TTC549 (cell line): ENCODE measurements around the gene ADAM30.

ENCODE experiments used
- FAIRE-seq: peaks from 2 replicates; lab custom pipeline; 2012; peaks lifted over from hg19 to GRCh38; lab: Jason Lieb, UNC

ADAM30 gene

GRCh38 chr1:119896303-119896702, at the start of gene ADAM30:
Gene ADAM30 (minus strand): TSS chr1:119896515. CDS start chr1:119896336, 179 bp downstream.
- no peak for FAIRE-seq

DNA sequence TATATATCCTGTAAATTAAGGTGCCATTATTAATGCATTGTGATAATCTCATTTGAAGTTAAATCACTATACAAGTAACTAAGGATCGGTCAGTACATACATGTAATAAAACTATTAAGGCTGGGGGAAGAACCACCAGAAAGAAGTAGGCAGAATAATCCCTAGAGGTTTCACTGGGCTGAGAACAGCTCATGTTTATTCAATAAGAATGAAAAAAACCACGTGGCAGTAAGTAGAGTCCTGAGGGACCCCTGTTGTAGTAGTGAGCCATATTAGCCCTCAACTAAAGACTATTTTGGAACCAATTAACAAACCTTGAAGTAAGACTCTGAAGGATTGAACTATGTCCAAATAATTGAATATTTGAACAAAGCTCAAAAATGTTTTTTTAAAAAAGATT, 46.9 kb upstream of the ADAM30 start:
- FAIRE-seq: no peak

DNA sequence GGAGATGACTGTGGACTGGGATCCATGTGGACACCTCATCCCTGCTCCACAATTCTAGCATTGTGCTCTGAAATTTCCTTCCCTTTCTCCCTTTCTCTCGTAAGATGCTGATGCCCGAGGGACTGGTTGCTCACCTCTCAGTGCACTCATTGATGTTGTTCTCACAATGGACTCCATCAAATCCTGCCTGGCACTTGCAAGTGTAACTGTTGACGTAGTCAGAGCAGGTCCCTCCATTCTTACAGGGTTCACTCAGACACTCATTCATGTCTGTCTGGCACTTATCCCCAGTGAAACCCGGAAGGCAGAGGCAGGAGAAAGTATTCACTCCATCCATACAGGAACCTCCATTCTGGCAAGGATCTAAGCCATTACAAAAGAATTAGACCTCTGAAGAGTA, 45.1 kb upstream of the ADAM30 start:
- FAIRE-seq: no peak

DNA sequence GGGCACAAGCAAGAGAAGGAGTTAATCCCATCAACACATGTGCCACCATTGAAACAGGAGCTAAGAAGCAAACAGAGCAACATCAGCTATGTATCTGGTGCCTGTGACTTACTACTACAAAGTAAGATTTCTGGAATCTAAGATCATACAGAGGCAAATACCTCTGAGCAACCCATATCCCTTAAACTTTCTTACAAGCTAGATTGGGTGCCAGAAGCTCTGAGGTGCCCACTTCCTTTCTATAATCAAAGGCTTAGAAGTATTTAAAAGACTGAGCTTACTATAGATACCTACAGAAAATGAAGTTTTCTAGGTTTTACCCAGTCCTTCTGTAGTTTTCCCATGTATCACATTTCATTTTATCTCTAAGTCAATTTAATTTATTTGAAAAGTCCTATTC, 44.4 kb upstream of the ADAM30 start:
- FAIRE-seq: no peak

DNA sequence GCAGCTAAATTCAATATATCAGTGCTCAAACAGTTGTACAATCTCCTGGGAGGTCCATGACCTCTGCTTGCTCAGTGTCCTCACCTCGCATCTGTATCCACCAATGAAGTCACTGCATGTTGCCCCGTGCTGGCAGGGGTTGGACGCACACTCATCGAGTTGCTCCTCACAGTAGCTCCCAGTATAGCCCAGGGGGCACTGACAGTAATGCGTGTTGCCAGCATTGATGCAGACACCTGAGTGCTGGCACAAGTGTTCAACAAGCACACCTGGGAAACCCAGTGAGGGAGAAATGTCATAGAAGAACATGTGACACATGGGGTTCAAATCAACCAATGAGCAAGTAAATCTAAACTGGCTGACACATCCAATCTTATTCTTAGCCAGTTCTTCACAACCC, 40.9 kb upstream of the ADAM30 start:
- no peak for FAIRE-seq

DNA sequence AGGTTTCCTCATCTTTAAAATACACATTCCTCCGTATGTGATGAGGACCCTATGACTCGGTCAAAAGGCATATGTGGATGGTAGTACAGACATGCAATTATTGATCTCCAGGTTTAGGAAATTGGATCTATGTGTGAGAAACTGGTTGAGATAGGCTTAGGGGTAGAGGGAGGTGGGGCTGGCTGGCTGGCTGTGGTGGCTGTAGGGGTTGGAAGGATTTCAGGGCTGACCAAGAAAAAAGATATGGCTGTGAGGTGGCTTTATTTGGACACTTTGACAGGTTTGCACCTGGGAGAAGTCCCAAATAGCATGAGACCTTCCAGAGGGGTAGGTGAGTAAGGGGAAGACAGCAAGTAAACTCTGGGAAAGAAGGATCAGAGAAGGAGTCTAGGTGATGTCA, 39.6 kb upstream of the ADAM30 start:
- no peak for FAIRE-seq

DNA sequence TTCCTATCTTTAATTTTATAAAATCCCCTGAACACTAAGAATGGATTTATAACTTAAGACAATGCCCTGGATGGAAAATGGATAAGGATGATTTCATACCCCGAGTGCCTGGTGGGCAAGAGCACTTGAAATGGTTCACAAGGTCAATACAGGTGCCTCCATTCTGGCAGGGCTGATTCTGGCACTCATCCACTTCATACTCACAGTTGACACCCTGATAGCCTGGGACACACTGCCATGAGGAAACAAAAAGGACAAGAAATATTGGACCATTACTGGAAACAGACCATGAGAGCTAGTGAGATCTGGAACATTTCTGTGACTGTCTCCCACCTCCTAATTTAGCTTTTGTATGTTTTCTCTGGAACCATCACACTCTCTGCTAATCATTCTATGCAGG, 39.1 kb upstream of the ADAM30 start:
- FAIRE-seq: no peak

DNA sequence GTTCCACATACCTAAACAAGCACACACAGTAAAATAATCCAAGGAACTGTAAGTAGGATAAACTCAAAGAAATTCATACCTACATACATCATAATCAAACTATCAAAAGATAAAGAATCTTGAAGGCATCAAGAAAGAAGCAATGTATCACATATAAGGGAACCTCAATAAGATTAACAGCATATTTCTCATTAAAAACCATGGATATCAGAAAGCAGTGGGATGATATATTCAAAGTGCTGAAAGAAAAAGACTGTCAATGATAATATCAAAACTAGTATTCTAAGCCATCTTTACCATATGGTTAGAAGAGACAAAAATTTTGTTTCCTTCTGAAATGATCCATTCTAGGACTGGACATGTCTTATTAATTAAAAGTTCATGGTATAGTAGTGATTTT, 37.1 kb upstream of the ADAM30 start:
- no peak for FAIRE-seq

DNA sequence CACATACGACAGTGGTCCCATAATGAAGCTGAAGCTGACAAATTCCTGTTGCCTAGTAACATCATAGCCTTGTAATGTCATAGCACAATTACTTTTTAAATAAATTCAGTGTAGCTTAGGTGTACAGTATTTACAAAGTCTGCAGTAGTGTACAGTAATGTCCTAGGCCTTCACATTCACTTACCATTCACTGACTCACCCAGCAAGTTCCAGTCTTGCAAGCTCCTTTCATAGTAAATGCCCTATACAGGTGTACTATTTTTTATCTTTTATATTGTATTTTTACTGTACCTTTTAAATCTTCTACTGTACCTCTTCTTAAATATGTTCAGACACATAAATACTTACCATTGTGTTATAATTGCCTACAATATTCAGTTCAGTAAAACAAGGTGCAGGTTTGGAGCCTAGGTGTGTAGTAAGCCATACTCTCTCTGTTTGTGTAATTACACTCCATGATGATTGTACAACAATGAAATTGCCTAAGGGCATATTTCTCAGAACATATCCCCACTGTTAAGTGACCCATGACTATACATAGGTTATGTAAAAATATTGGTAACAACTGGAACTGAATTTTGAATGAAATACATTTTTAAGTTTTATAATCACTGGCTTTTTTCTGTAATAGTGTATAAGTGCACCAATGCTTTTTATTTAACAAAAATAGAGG, 33.5 kb upstream of the ADAM30 start:
- FAIRE-seq: no peak

DNA sequence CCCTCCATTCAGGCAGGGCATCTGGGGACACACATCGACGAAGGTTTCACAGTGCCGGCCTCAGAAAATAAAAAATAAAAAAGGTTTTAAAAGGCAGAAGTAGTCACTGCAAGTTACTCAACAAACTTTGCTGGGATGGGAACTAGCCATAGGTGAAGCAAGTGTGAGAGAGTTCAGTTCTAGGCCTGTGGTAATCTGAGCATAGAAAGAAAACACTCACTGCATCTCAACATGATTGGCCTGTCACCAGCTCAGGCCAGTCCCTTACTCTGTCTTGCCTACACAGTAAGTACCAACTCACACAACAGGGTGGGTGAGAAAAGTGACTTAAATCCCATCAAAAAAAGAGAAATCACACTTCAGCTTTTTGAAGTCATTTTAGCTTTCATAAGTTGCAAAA, 30.2 kb upstream of the ADAM30 start:
- no peak for FAIRE-seq

DNA sequence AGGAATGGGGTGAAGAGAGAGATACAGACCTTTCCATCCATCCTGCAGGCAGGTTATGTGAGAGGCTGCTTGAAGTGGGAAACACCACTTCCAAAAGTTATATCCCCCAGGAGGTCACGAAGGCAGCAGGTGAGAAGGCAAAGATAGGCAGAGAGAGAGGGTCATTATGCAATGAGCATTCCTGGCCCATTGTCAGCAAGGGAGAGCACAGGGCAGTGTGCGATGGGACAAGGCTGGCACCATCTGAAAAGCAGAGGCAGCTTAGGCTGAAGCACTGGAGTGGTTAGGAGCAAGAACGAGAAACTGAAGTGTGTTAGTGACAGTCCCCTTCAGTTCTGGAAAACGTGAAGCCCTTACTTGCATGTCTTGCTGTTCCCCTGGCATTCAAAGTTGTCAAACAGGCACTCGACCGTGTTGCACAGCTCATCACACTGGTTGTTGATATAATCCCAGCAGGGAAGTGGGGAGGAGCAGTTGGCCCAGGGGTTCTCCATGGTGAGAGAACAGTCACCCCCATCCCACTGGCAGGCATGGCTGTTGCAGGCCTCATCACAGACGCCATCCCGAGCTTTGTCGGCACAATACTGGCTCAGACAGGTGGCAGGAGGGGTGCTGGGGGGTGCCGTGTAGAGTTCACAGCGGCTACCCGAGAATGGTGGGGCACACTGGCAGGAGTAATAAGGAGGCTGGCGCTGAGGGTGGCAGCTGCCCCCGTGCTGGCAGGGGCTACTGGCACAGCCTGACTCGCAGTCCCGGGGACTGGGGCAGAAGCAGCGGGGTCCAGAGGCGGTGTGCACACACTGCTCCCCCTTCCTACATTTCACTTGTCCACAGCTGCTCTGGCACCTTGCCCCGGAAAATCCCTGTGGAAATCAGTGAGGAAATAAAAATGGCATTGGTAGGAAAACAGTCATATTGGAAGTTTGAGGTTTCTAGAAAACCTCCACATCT, 28.9 kb upstream of the ADAM30 start:
- no peak for FAIRE-seq

DNA sequence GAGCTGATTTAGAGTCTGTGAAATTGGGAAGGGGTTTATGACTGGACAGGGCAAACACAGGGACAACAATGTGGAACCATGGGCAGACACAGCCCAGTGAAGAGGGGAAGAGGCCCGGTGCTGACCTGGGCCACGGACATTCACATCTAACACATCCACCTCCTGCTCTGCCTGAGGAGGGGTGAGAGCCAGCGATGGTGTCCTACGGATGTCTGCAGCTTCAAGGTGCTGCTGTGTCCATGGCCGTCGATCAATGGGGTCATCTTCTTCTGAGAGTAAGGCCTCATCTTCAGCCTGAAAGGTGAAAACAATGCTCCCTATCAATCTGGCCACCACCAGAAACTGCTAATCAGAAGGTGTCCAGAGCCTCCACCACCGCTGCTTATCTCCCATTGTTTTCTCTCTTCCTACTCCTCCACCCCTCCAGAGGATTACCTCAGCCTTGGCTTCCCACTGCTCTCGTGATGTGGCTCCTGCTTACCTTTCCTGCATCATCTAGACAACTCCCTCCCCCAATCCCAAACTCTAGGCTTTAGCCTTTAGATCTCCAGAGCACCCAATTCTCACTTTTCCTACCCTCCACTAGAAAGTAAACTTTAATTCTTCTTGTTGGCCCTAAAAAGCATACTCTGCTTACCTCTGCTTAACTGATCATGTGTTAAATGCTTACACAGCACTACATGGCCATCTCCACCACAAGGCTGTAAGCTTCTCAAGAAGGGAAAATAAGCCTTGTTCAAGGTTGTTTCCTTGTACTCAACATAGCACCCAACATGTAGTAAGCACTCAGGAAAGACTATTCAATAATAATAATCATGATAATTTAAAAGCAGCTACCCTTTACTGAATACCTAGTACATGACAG, 24.0 kb upstream of the ADAM30 start:
- FAIRE-seq: no peak

DNA sequence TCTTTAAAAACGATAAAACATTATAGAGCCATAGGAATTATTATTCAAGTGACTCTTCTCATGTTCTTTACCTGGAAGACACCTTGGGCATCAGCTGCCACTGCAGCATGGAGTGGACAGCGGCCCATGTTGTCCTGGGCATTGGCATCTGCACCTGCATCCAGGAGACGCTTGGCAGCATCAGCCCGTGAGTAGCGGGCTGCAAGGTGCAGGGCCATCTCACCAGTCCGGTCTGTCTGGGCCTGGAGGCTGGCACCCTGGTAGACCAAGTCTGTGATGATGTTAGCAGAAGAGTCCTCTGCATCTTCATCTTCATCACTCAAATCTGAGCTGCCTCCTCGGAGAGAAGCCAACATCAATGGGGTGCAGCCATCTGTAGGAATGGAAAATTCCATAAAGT, 22.9 kb upstream of the ADAM30 start:
- no peak for FAIRE-seq

GRCh38 chr1:119918301-119918700, 22.0 kb upstream of the ADAM30 start:
- FAIRE-seq: no peak

- no peak for FAIRE-seq
Observed at GRCh38 chr1:119917304-119918055, 21.2 kb upstream of the ADAM30 start.

- FAIRE-seq: no peak
Observed at GRCh38 chr1:119915517-119915916, 19.2 kb upstream of the ADAM30 start.

GRCh38 chr1:119914071-119914470, 17.8 kb upstream of the ADAM30 start:
- FAIRE-seq: no peak

- no peak for FAIRE-seq
Observed at GRCh38 chr1:119912963-119913362, 16.6 kb upstream of the ADAM30 start.

GRCh38 chr1:119911775-119912174, 15.5 kb upstream of the ADAM30 start:
- no peak for FAIRE-seq

- FAIRE-seq: no peak
Observed at GRCh38 chr1:119910618-119911017, 14.3 kb upstream of the ADAM30 start.

DNA sequence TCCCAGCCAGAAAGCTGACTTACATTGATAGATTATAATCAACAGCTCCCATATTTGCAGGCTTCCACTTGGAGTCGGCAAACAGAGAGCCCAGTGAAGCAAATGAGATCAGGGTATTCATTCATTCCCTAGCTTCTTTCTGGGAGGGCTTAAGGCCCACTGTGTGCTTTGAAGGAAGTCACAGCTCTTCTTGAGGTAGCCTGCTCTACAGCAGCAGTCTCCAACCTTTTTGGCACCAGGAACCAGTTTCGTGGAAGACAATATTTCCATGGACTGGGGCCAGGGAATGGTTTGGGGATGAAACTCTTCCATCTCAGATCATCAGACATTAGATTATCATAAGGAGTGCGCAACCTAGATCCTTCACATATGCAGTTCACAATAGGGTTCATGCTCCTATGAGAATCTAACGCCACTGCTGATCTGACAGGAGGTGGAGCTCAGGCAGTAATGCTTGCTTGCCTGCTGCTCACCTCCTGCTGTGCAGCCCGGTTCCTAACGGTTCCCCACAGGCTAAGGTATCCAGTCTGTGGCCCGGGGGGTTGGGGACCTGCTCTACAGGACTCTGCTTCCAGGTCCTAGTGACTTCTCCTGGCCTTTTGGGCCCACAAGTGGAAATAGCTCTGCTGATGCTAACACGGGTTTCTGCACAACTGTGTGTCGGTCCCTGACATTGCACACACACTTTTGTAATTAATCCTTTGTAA, 13.7 kb upstream of the ADAM30 start:
- FAIRE-seq: no peak
